Panc1 (cell line): ENCODE results near the gene TLCD1.

Source experiments
- POLR2AphosphoS5 ChIP-seq: IDR thresholded peaks from 2 replicates; pipeline ENCODE4 v1.6.1; 2012; ENCODE audit warnings: mild to moderate bottlenecking, low read depth, low read length, moderate library complexity
- SIN3A ChIP-seq: IDR thresholded peaks from 2 replicates; pipeline ENCODE4 v1.6.1; 2012; ENCODE audit warnings: low read depth, mild to moderate bottlenecking, low read length, moderate library complexity, borderline replicate concordance; ENCODE audit not compliant: insufficient read depth
- TF ChIP-seq, protein P1 (sequence below): fragments of 450-650 bp; IDR thresholded peaks from 2 replicates; pipeline ENCODE4 v1.5.1; 2017; ENCODE audit warnings: mild to moderate bottlenecking

DNA sequence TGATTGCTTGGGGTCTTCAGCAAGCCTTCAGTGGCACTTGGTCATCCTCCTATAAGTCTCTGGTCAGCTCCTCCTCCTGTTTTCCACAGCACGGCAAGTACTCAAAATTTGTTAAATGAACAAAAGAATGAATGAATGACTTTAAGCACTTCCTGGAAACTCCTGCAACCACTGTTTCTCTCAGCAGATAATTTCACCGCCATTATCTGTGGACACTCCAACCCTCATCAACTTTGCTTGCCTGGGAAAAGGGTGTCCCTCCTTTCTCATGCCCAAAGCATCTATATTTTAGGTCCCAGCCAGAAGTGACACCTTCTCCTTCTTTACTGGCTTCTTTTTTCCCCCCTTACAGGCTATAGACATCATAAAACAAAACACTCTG, 18.7 kb downstream of the TLCD1 start:
- TF ChIP-seq POLR2AphosphoS5 (no peak), SIN3A (no peak)
- TF ChIP-seq, protein P1, sequence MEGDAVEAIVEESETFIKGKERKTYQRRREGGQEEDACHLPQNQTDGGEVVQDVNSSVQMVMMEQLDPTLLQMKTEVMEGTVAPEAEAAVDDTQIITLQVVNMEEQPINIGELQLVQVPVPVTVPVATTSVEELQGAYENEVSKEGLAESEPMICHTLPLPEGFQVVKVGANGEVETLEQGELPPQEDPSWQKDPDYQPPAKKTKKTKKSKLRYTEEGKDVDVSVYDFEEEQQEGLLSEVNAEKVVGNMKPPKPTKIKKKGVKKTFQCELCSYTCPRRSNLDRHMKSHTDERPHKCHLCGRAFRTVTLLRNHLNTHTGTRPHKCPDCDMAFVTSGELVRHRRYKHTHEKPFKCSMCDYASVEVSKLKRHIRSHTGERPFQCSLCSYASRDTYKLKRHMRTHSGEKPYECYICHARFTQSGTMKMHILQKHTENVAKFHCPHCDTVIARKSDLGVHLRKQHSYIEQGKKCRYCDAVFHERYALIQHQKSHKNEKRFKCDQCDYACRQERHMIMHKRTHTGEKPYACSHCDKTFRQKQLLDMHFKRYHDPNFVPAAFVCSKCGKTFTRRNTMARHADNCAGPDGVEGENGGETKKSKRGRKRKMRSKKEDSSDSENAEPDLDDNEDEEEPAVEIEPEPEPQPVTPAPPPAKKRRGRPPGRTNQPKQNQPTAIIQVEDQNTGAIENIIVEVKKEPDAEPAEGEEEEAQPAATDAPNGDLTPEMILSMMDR: no peak
